Neural cell (in vitro differentiated cells): ENCODE results near the gene SPATA22. TPM values are rescaled to one million over a fixed set of nuclear protein-coding genes. Genes with fewer than 3 reads are reported as not detected.
"Not testable (repeated sequence)": the region's sequence is repeated elsewhere in the genome, so short reads cannot be mapped to it uniquely, and the experiment has no call there.

Experiments
- H2AFZ ChIP-seq: fragments of 200-600, 300-800 bp; sonication (generic), shearing (Covaris generic); 2 replicates; pipeline ENCODE4 v1.6.0; 2014; ENCODE audit warnings: low read depth, mild to moderate bottlenecking, antibody characterized with exemption, low read length, moderate library complexity
- H3F3A ChIP-seq: fragments of 200-600 bp; shearing (Covaris generic); 2 replicates; pipeline ENCODE4 v1.6.1; 2016; ENCODE audit warnings: mild to moderate bottlenecking, moderate library complexity, mixed read lengths, antibody characterized with exemption, low read length; ENCODE audit not compliant: insufficient read depth, poor library complexity, severe bottlenecking
- H3K27ac ChIP-seq: fragments of 200-600, 300-800 bp; sonication (generic), shearing (Covaris generic); 2 replicates; pipeline ENCODE4 v1.5.1; 2014; ENCODE audit warnings: mild to moderate bottlenecking, low read length, moderate library complexity
- H3K27me3 ChIP-seq: fragments of 300-800, 200-600 bp; sonication (generic), shearing (Covaris generic); 2 replicates; pipeline ENCODE4 v1.6.0; 2014; ENCODE audit warnings: mild to moderate bottlenecking, low read depth, low read length, moderate library complexity; ENCODE audit not compliant: insufficient read depth
- H3K36me3 ChIP-seq: fragments of 300-800, 200-600 bp; sonication (generic), shearing (Covaris generic); 2 replicates; pipeline ENCODE4 v1.5.1; 2014; ENCODE audit warnings: mild to moderate bottlenecking, antibody characterized with exemption, low read length, moderate library complexity; ENCODE audit not compliant: insufficient read depth
- H3K4me2 ChIP-seq: fragments of 300-800, 200-600 bp; sonication (generic), shearing (Covaris generic); 2 replicates; pipeline ENCODE4 v1.6.0; 2014; ENCODE audit warnings: mild to moderate bottlenecking, low read length
- H3K4me3 ChIP-seq: fragments of 300-800, 200-600 bp; sonication (generic), shearing (Covaris generic); 2 replicates; pipeline ENCODE4 v1.5.1; 2014; ENCODE audit warnings: mild to moderate bottlenecking, low read length, moderate library complexity
- H3K79me2 ChIP-seq: fragments of 200-600 bp; shearing (Covaris generic); replicated peaks from 2 replicates; pipeline ENCODE4 v1.6.0; 2014; ENCODE audit warnings: mild to moderate bottlenecking, low read length, moderate library complexity; ENCODE audit not compliant: insufficient read depth
- H3K9ac ChIP-seq: fragments of 300-800, 200-600 bp; sonication (generic), shearing (Covaris generic); 2 replicates; pipeline ENCODE4 v1.6.1; 2016; ENCODE audit warnings: mild to moderate bottlenecking, low read length, mixed read lengths
- H3K9me2 ChIP-seq: fragments of 200-600 bp; shearing (Covaris generic); 2 replicates; pipeline ENCODE4 v1.6.1; 2016; ENCODE audit warnings: mild to moderate bottlenecking, low read length, mixed read lengths; ENCODE audit not compliant: insufficient read depth
- H3K9me3 ChIP-seq: fragments of 200-600, 300-800 bp; sonication (generic), shearing (Covaris generic); 2 replicates; pipeline ENCODE4 v1.6.1; 2016; ENCODE audit warnings: mild to moderate bottlenecking, mixed run types, low read length, moderate library complexity, mixed read lengths
- H4K20me1 ChIP-seq: fragments of 200-600 bp; shearing (Covaris generic); 2 replicates; pipeline ENCODE4 v1.6.1; 2016; ENCODE audit warnings: mild to moderate bottlenecking, mixed run types; ENCODE audit not compliant: insufficient read depth
- CTCF ChIP-seq: fragments of 450-650 bp; IDR thresholded peaks from 2 replicates; pipeline ENCODE4 v1.5.1; 2014; ENCODE audit warnings: antibody characterized with exemption, mild to moderate bottlenecking, moderate library complexity; ENCODE audit not compliant: poor library complexity, severe bottlenecking
- EP300 ChIP-seq: fragments of 450-650 bp; conservative IDR thresholded peaks from 2 replicates; pipeline ENCODE4 v1.6.1; 2014; ENCODE audit warnings: antibody characterized with exemption, mild to moderate bottlenecking, moderate library complexity; ENCODE audit not compliant: poor library complexity, severe bottlenecking
- EZH2 ChIP-seq: fragments of 200-600, 300-800 bp; shearing (Covaris generic), sonication (generic); IDR thresholded peaks from 2 replicates; pipeline ENCODE4 v1.6.1; 2014; ENCODE audit warnings: antibody characterized with exemption, low read length, borderline replicate concordance, mild to moderate bottlenecking; ENCODE audit not compliant: insufficient read depth, poor library complexity, severe bottlenecking
- MXI1 ChIP-seq: fragments of 450-650 bp; conservative IDR thresholded peaks from 2 replicates; pipeline ENCODE4 v1.6.1; 2014; ENCODE audit warnings: antibody characterized with exemption, mild to moderate bottlenecking; ENCODE audit not compliant: poor library complexity, severe bottlenecking
- POLR2AphosphoS5 ChIP-seq: IDR thresholded peaks from 2 replicates; pipeline ENCODE4 v1.6.1; 2012
- RAD21 ChIP-seq: fragments of 450-650 bp; conservative IDR thresholded peaks from 2 replicates; pipeline ENCODE4 v1.6.1; 2014; ENCODE audit warnings: antibody characterized with exemption, mild to moderate bottlenecking, moderate library complexity
- REST ChIP-seq: IDR thresholded peaks from 2 replicates; pipeline ENCODE4 v1.6.1; 2012; ENCODE audit warnings: borderline replicate concordance
- SMC3 ChIP-seq: fragments of 450-650 bp; conservative IDR thresholded peaks from 2 replicates; pipeline ENCODE4 v1.6.1; 2014; ENCODE audit warnings: antibody characterized with exemption, mild to moderate bottlenecking, moderate library complexity; ENCODE audit not compliant: poor library complexity
- TAF1 ChIP-seq: IDR thresholded peaks from 2 replicates; pipeline ENCODE4 v1.6.1; 2012; ENCODE audit warnings: low read depth
- polyA plus RNA-seq: library from polyadenylated mRNA; depleted of rRNA; stranded (reverse); fragments of >200 nt; gene quantifications from 2 replicates; pipeline ENCODE4 v1.2.3, GENCODE V29; 2014

The SPATA22 gene
- polyA plus RNA-seq, 1 donor from 2014 or later: not detected

- not testable (repeated sequence) for H3K9me3 ChIP-seq, H3K4me3 ChIP-seq, H3F3A ChIP-seq, H3K9ac ChIP-seq, H3K4me2 ChIP-seq, H3K27me3 ChIP-seq, H3K36me3 ChIP-seq, H4K20me1 ChIP-seq, H3K27ac ChIP-seq, H3K79me2 ChIP-seq, H3K9me2 ChIP-seq, H2AFZ ChIP-seq
Observed at GRCh38 chr17:3514167-3514566, 42.5 kb upstream of the SPATA22 start.

- TF ChIP-seq TAF1 (no peak), EP300 (no peak), EZH2 (no peak), CTCF (no peak), RAD21 (no peak), REST (no peak), MXI1 (no peak), POLR2AphosphoS5 (no peak), SMC3 (no peak)
- no peak overlapping the region for H3K27ac ChIP-seq
- no peaks in the 10 kb centered on the region for H3K9me2 ChIP-seq
- H4K20me1 ChIP-seq: no peaks in the 10 kb centered on the region
- H3F3A ChIP-seq: no peaks in the 10 kb centered on the region
- H3K4me2 ChIP-seq: no peak overlapping the region
- no peaks in the 10 kb centered on the region for H3K9me3 ChIP-seq
- H3K27me3 ChIP-seq: no peaks in the 10 kb centered on the region
- no peaks in the 10 kb centered on the region for H3K79me2 ChIP-seq
- no peak overlapping the region for H3K4me3 ChIP-seq
- no peak overlapping the region for H2AFZ ChIP-seq
- no peaks in the 10 kb centered on the region for H3K36me3 ChIP-seq
- no peak overlapping the region for H3K9ac ChIP-seq
Observed at GRCh38 chr17:3513305-3514035, 41.9 kb upstream of the SPATA22 start.
